Natural killer cell treated with Interleukin-12 subunit alpha and Interleukin-12 subunit beta and Interleukin-15 and Interleukin-18, amount 100 ng/mL, for 72 hours (primary cell): Measurements from ENCODE around the gene SPARCL1. TPM values are rescaled to one million over a fixed set of nuclear protein-coding genes. Genes with fewer than 3 reads are reported as not detected.
"Not testable (repeated sequence)": the region's sequence is repeated elsewhere in the genome, so short reads cannot be mapped to it uniquely, and the experiment has no call there.

Experiments used
- ATAC-seq, 2 donors: fragments of 150-1000 bp; cut with Tn5 transposase in 1 of 2; sonication (Bioruptor Pico), chemical (Tn5 transposase) in 1 of 2; 2 replicates each; pipeline ENCODE4 v1.10.0; 2021
- DNase-seq: peaks from one replicate; pipeline ENCODE4 v3.0.0; 2022; ENCODE audit warnings: low spot score
- H3K27ac Mint-ChIP-seq, 2 donors: 1 replicate in 1 of 2; 2 replicates in 1 of 2; pipeline ENCODE4 v1.8.0; 2022; ENCODE audit warnings: mixed read lengths in 2 of 2, mild to moderate bottlenecking in 1 of 2, moderate library complexity in 1 of 2
- H3K27me3 Mint-ChIP-seq, 2 donors: 1 replicate in 1 of 2; 2 replicates in 1 of 2; pipeline ENCODE4 v1.8.0; 2022; ENCODE audit warnings: mixed read lengths in 2 of 2
- H3K36me3 Mint-ChIP-seq: one replicate; pipeline ENCODE4 v1.8.0; 2022; ENCODE audit warnings: mixed read lengths
- H3K4me1 Mint-ChIP-seq, 2 donors: 1 replicate in 1 of 2; 2 replicates in 1 of 2; pipeline ENCODE4 v1.8.0; 2022; ENCODE audit warnings: low read depth in 2 of 2, mixed read lengths in 2 of 2, mild to moderate bottlenecking in 1 of 2
- H3K4me3 Mint-ChIP-seq: one replicate; pipeline ENCODE4 v1.8.0; 2022; ENCODE audit warnings: mixed read lengths
- H3K9me3 Mint-ChIP-seq: 2 replicates; pipeline ENCODE4 v1.8.0; 2022; ENCODE audit warnings: mixed read lengths
- total RNA-seq, 2 donors: library from RNA; stranded (reverse); gene quantifications; one replicate each; pipeline ENCODE4 v1.2.3, GENCODE V29; 2022

Gene SPARCL1, protein sequence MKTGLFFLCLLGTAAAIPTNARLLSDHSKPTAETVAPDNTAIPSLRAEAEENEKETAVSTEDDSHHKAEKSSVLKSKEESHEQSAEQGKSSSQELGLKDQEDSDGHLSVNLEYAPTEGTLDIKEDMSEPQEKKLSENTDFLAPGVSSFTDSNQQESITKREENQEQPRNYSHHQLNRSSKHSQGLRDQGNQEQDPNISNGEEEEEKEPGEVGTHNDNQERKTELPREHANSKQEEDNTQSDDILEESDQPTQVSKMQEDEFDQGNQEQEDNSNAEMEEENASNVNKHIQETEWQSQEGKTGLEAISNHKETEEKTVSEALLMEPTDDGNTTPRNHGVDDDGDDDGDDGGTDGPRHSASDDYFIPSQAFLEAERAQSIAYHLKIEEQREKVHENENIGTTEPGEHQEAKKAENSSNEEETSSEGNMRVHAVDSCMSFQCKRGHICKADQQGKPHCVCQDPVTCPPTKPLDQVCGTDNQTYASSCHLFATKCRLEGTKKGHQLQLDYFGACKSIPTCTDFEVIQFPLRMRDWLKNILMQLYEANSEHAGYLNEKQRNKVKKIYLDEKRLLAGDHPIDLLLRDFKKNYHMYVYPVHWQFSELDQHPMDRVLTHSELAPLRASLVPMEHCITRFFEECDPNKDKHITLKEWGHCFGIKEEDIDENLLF
- not detected for total RNA-seq

DNA sequence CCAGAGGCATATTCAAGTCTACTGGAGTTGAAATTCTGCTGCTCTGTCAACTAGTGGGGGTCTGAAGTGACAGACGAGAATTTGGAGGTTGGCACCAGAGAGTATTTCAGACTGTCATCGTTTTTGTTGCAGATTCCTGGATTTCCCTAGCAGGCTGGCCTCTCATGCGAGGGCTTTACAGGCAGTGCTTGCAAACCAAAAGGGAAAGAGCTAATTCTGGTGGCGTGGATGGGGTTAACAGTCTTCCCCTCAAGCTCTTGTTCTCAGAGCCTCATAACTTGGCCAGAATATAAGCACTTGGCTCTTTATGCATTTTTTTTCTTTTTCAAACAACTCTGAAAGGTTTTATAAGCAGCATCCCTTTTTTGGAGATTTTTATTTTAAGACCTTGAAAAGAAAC lies at the start of gene SPARCL1:
Gene SPARCL1, minus strand, starts transcription at position 190 of the 400 bp plus-strand sequence. CDS start 29,802 bp downstream, outside the sequence.
- peaks cover 2% of the 10 kb centered on the region for H3K9me3 Mint-ChIP-seq
- peaks cover 5% of the 10 kb centered on the region for H3K36me3 Mint-ChIP-seq
- no peak within 1 kb of the TSS for H3K27ac Mint-ChIP-seq
- DNase-seq: no peak
- no peak for ATAC-seq
- no peak within 1 kb of the TSS for H3K4me3 Mint-ChIP-seq
- no peaks in the 10 kb centered on the region for H3K4me1 Mint-ChIP-seq
- peaks cover 0 to 6% of the 10 kb centered on the region in 2 donors for H3K27me3 Mint-ChIP-seq

DNA sequence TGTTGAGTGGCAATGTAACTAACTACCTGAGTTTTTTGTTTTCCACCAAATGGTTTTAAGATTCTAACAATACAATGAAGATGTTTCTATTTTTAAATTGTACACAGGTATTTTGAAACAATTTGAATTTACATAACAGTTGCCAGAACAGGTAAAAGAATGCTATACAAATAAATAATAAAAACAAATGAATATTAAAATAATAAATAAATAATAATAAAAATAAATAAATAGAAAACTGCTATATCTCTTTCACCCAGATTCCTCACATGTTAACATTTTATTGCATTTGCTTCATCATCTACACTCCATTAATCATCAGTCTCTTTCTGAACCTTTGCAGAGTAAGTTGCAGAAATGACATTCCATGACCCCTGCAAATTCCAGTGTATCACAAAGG lies 46.8 kb upstream of the SPARCL1 start:
- H3K4me3 Mint-ChIP-seq: no peak overlapping the region
- H3K4me1 Mint-ChIP-seq: no peaks in the 10 kb centered on the region
- H3K36me3 Mint-ChIP-seq: no peaks in the 10 kb centered on the region
- no peak overlapping the region for H3K27ac Mint-ChIP-seq
- peaks cover 3% of the 10 kb centered on the region for H3K9me3 Mint-ChIP-seq
- peaks cover 0 to 6% of the 10 kb centered on the region in 2 donors for H3K27me3 Mint-ChIP-seq
- no peak for ATAC-seq
- DNase-seq: no peak

DNA sequence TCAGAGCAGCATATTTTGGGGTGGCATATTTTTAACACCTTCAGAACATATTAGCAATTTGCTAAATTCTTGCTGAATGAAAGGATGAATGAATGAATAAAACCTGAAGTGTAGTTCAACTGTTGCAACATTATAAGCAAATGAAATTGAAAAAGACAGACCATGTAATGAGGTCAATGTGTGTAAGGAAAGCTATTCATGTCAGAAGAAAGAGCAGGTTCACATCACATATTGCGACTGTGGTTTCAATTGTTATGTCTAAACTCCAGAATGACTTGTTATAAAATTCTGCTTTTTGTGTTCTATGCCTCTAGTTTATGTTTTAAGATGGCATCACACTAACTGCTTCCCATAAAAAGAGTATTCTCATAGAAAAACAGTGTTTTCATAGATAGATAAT lies 46.2 kb upstream of the SPARCL1 start:
- Mint-ChIP-seq H3K4me1 (no peaks in the 10 kb centered on the region), H3K4me3 (no peak overlapping the region), H3K9me3 (peaks cover 3% of the 10 kb centered on the region), H3K36me3 (no peaks in the 10 kb centered on the region), H3K27ac (no peak overlapping the region), H3K27me3 (peaks cover 0 to 6% of the 10 kb centered on the region in 2 donors)
- DNase-seq (no peak), ATAC-seq (peak in 1 of 2 donors; percentile 33)

DNA sequence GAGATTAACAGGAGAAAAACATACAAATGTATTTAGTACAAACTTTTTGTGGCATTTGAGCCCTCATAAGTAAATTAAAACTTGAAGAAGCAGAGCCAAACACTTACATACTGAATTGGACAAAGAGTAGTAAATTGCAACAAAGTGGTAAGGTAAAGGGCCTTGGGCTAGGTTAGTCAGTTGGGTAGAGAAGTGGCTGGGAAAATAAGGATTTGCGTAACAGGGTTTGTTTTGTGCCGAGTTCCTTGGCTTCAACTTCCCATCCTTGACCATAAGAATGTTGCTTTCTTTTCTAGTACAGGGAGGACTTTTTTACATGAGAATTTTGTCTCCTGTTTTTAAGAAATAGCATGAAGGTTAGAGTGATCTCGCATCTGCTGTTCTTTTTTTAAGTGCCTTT lies 45.8 kb upstream of the SPARCL1 start:
- Mint-ChIP-seq H3K36me3 (no peaks in the 10 kb centered on the region), H3K4me3 (no peak overlapping the region), H3K27ac (no peak overlapping the region), H3K4me1 (no peaks in the 10 kb centered on the region), H3K9me3 (peaks cover 3% of the 10 kb centered on the region), H3K27me3 (peaks cover 0 to 6% of the 10 kb centered on the region in 2 donors)
- DNase-seq (no peak), ATAC-seq (no peak)

DNA sequence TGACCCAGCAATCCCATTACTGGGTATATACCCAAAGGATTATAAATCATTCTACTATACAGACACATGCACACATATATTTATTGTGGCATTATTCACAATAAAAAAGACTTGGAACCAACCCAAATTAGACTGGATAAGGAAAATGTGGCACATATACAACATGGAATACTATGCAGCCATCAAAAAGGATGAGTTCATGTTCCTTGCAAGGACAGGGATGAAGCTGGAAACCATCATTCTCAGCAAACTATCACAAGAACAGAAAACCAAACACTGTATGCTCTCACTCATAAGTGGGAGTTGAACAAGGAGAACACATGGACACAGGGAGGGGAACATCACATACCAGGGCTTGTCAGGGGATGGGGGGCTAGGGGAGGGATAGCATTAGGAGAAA lies 45.2 kb upstream of the SPARCL1 start:
- not testable (repeated sequence) for DNase-seq, H3K27me3 Mint-ChIP-seq, H3K9me3 Mint-ChIP-seq, H3K36me3 Mint-ChIP-seq, H3K4me1 Mint-ChIP-seq, H3K27ac Mint-ChIP-seq, ATAC-seq, H3K4me3 Mint-ChIP-seq

DNA sequence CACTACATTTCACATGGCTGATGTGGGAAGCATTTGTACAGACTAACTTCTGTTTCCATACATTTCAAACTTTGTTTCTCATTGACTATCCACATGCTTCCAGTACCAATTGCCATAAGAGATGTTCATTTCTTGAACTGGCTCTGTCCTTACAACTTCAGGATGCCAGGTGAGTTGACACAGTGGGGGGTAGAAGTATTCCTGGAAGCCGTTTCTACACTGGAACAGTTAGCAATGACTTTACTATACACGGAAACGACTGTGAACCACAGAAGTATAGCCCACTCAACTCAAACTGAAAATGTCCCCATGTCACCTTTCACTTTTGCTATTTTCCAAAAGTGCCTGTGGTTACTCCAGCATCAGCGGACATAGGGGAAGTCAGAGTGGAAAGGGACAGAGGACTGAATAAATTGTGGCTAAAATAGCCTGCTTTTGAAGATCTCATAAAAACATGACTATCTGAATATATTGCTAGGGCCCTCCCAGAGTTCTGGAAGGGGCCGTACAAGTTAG lies 41.2 kb upstream of the SPARCL1 start:
- Mint-ChIP-seq H3K4me1 (no peaks in the 10 kb centered on the region), H3K9me3 (peaks cover 3% of the 10 kb centered on the region), H3K4me3 (no peak overlapping the region), H3K36me3 (no peaks in the 10 kb centered on the region), H3K27me3 (peaks cover 7 to 10% of the 10 kb centered on the region in 2 donors), H3K27ac (no peak overlapping the region)
- ATAC-seq (peak in 1 of 2 donors; percentile 49), DNase-seq (no peak)

DNA sequence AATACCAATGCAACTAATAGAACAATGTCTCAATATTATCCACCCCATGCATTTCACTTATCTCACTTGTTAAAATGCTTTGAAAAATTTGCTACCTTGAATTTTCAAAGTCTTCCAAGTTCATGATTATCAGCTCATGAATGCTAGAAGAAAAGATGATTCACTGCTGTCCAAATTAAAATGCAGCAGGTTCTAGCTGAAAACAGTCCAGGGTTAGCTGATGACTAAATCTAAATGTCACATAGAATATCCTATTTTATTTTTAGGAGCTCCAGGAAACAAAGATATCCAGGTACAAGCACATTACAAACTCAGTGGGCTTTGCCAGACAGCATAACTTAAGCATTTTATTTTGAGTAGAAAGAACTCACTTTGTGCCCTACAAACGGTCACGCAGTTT lies 38.0 kb upstream of the SPARCL1 start:
- Mint-ChIP-seq H3K4me1 (no peaks in the 10 kb centered on the region), H3K27ac (no peak overlapping the region), H3K27me3 (peaks cover 4 to 7% of the 10 kb centered on the region in 2 donors), H3K4me3 (no peak overlapping the region), H3K9me3 (no peaks in the 10 kb centered on the region), H3K36me3 (no peaks in the 10 kb centered on the region)
- DNase-seq: no peak
- no peak for ATAC-seq

DNA sequence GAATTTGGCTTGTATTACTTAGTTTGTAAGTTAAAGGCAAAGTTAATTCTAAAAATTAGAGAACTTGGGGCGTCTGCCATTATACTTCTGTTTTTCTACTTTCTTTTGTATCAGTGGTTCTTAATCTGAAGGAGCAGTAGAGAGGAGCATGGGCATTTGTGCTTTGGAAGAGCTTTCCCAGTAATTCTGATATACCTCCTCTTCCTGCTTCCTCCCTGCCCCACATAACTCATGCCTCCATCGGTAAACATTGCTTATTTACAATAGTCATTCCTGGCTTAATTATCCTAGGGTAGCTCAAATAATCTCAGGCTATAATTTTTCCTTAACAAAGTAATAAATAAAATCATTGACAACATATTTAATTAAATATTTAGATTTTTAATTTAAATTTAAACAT lies 37.1 kb upstream of the SPARCL1 start:
- no peak for DNase-seq
- ATAC-seq: no peak
- Mint-ChIP-seq H3K27ac (peak overlapping the region in 1 of 2 donors; percentile 2), H3K9me3 (no peaks in the 10 kb centered on the region), H3K4me3 (no peak overlapping the region), H3K4me1 (peaks cover 0 to under 1% of the 10 kb centered on the region in 2 donors), H3K27me3 (peaks cover 4 to 7% of the 10 kb centered on the region in 2 donors), H3K36me3 (peaks cover under 1% of the 10 kb centered on the region)

DNA sequence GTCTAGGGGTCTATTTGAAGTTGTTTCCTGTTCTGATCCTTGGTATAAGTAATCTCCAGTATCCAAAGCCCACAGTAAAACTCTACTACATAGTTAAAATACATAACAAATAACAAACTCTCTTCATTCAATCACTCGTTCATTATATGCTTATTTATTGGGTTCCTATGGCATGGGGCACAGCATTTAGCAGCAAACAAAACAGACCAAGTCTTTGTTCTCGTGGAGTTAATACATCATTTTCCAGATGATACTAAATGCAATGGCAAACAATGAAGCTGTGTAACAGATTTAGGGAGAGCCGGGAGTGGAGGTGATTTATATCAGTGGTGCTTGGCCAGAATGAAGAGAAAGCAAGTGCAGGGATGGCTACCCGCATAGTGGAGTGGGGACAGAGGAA lies 36.6 kb upstream of the SPARCL1 start:
- no peaks in the 10 kb centered on the region for H3K9me3 Mint-ChIP-seq
- no peak overlapping the region for H3K4me3 Mint-ChIP-seq
- DNase-seq: no peak
- peak overlapping the region in 1 of 2 donors; percentile 2 for H3K27ac Mint-ChIP-seq
- H3K36me3 Mint-ChIP-seq: peaks cover 4% of the 10 kb centered on the region
- peaks cover 4 to 7% of the 10 kb centered on the region in 2 donors for H3K27me3 Mint-ChIP-seq
- peaks cover 5% of the 10 kb centered on the region in 2 donors for H3K4me1 Mint-ChIP-seq
- no peak for ATAC-seq

DNA sequence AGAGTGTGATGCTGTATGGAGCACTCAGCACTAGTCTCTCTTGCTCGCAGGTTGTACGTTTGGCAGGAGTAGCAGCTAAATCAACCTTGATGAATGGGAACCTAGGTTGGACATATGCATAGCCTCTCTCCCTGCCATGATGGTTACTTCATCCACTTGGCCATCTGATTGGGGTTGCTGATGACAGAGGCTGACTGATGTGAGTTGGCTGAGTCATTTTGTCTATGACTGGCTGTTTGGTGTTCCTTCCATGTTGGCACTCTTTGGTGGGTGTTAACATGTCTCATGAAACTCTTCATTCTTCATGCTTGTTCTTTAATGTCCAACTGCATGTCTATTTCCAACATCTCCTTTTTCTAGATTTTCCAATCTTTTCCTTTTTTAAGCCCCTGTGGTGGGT lies 31.6 kb upstream of the SPARCL1 start:
- peak in 1 of 2 donors; percentile 66 for ATAC-seq
- Mint-ChIP-seq H3K36me3 (peaks cover 4% of the 10 kb centered on the region), H3K27me3 (peaks cover 1 to 3% of the 10 kb centered on the region in 2 donors), H3K27ac (peak overlapping the region in 1 of 2 donors; percentile 30), H3K4me1 (peaks cover 18 to 25% of the 10 kb centered on the region in 2 donors), H3K9me3 (no peaks in the 10 kb centered on the region), H3K4me3 (peak overlapping the region; percentile 17)
- DNase-seq: no peak

DNA sequence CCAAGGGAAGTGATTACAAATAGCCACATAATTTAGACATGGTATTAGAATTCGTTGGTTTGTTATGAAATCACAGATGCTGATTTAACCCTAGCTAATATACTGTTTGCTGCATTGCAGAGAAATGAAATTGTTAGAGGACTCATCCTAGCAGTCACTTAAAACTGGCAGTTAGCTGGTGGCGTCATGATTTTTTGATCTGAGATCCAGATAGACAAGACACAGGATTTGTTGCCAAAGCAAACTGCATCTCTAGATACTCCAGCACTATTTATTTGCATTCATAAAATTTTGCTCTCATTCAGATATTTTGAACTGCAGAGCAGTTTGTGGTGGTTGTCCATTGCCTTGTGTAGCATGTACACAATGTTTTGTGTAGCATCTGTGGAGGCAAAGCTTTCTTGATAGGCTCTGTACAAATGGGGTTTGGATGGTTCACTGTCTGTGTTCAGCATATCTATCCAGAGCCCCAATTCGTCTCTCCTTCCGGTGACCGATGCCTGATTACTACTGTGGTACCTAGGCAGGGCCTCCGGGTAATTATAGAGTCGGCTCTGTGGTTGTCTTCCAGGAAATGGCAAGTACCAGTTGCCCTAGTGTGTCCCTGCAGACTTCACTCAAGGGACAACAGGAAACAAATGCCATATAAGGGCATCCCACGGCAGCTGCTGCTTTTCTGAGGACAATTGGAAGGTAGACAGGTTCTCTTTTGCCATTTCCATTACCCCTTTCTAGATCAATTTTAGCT lies 30.1 kb upstream of the SPARCL1 start:
- DNase-seq (peak; percentile 77), ATAC-seq (peak; percentile 97 to 99)
- peaks cover 18 to 26% of the 10 kb centered on the region in 2 donors for H3K4me1 Mint-ChIP-seq
- peaks cover 4% of the 10 kb centered on the region for H3K36me3 Mint-ChIP-seq
- no peaks in the 10 kb centered on the region for H3K27me3 Mint-ChIP-seq
- H3K4me3 Mint-ChIP-seq: peak overlapping the region; percentile 60
- no peaks in the 10 kb centered on the region for H3K9me3 Mint-ChIP-seq
- H3K27ac Mint-ChIP-seq: peak overlapping the region in 1 of 2 donors; percentile 41

DNA sequence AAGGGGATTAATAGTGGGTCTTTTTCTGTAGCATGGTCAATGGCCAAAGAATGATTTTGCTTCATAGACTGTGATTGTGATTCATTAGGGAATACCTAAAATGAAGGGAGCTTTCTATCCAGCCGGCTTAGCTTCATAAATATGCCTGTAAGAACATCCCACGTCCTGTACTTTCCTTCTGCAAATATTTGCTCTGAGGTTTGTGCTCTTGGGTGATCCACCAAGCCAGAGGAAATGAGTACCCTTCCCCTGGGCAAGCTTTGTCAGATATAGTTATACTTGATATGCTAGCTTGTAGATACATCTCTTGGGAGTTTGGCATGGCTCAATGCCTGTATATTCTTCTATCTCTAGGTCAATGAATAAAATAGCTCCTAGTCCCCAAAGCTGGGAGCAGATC lies 28.2 kb upstream of the SPARCL1 start:
- no peaks in the 10 kb centered on the region for H3K9me3 Mint-ChIP-seq
- DNase-seq (no peak), ATAC-seq (no peak)
- H3K4me1 Mint-ChIP-seq: peaks cover 18 to 26% of the 10 kb centered on the region in 2 donors
- H3K4me3 Mint-ChIP-seq: no peak overlapping the region
- peaks cover 4% of the 10 kb centered on the region for H3K36me3 Mint-ChIP-seq
- H3K27ac Mint-ChIP-seq: no peak overlapping the region
- no peaks in the 10 kb centered on the region for H3K27me3 Mint-ChIP-seq

DNA sequence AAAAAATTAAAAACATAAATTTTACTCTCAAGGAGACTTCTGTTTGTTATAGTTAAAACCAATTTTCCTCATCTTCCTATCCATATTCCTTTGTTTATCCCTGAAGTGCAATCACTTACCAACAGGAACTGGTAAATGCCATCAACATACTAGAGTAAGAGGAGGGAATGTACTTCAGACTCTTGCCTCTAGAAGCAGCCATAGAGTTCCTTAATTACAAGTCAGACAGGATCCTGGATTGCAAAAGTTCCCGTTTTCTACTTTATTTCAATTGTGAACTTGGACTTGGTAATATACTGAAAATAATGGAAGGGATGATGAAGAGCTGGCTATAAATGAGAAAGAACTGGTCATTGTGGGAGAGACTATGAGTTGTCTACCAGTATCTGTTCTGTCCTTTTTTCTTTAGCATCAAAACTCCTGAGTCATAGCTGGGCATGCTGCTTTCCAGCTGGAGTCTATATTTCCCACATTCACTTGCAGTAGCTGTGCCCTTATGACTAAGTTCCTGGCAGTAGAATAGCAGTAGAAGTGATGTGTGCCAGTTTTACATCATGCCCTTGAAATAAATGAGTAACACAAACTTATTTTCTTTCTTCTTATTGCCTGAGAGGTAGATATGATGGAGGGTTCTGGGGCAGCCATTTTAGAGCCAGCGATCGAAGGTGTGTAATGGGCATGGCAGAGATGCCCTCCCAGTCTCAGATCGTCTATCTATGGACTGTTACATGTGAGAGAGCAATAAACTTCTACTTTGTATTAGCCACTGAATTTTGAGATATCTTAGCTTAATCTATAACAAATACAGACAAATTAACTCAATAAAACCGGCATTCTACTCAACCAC lies 26.8 kb upstream of the SPARCL1 start:
- Mint-ChIP-seq H3K9me3 (no peaks in the 10 kb centered on the region), H3K4me1 (peaks cover 15 to 24% of the 10 kb centered on the region in 2 donors), H3K36me3 (peaks cover 2% of the 10 kb centered on the region), H3K27ac (no peak overlapping the region), H3K27me3 (peaks cover 0 to 2% of the 10 kb centered on the region in 2 donors), H3K4me3 (no peak overlapping the region)
- ATAC-seq: peak in 1 of 2 donors; percentile 61
- no peak for DNase-seq
